ENCODE data around the gene NDFIP2.

- TF ChIP-seq CTCF (IDR thresholded peaks at IDR 0.05) (no peak), POLR2A (IDR thresholded peaks at IDR 0.05) (no peak)
Observed at GRCh38 chr13:79445968-79446645, 34.8 kb upstream of the NDFIP2 start.
